ENCODE results near the gene SIAE. TPM values are rescaled to one million over a fixed set of nuclear protein-coding genes. Genes with fewer than 3 reads are reported as not detected.

Gene SIAE, protein sequence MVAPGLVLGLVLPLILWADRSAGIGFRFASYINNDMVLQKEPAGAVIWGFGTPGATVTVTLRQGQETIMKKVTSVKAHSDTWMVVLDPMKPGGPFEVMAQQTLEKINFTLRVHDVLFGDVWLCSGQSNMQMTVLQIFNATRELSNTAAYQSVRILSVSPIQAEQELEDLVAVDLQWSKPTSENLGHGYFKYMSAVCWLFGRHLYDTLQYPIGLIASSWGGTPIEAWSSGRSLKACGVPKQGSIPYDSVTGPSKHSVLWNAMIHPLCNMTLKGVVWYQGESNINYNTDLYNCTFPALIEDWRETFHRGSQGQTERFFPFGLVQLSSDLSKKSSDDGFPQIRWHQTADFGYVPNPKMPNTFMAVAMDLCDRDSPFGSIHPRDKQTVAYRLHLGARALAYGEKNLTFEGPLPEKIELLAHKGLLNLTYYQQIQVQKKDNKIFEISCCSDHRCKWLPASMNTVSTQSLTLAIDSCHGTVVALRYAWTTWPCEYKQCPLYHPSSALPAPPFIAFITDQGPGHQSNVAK
- total RNA-seq, result 8.8 to 10.7 TPM (median 8.8 TPM) in 3 replicates

DNA sequence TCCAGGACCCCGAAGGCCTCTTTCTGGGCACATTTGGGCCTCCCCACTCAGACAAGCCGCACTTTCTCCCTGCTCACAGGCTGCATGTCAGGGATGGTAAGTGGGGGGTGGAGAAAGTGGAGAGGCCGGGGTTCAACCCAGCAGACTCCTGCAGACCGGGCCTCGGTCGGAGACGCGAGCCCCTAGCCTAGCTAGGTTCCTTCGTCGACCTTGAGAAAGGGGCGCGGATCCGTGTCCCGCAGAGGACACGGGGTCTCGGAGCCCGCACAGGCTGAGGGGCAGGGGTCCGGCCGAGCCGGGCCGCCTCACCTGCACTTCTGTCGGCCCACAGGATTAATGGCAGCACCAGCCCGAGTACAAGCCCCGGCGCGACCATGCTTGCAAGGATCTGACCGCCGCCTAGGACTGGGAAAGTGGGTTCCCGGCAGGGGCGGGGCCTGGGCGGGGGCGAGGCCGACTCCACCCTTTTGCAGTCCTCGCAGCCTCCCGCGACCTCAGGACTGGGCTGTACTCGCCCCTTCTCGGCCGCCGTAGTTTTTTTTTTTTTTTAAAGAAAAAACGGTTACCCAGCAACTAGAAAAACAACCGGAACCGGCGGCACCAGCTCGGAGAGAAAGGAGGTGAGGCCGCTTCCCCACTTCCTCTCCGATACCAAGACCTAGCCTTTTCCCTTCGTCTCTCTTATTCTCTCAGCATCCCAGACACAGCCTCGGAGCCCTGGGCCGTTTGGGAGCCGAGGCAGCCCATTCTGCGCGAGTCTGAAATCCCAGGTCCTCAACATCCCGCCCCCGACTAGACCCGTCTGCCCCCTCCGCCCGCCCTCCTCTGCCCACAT, at the start of gene SIAE, which contains the start of gene SPA17:
Gene SIAE, minus strand, starts transcription at position 407 of the 835 bp plus-strand sequence. Its CDS starts 31 bp downstream, at position 376.
Gene SPA17, plus strand, starts transcription at position 572 of the 835 bp plus-strand sequence. CDS start 1,361 bp downstream, outside the sequence.
- H3K27me3 Mint-ChIP-seq (ENCODE audit: low read depth), result peaks cover 7% of the 10 kb centered on the region
- peaks cover 14% of the 10 kb centered on the region for H3K4me1 Mint-ChIP-seq
- no peaks in the 10 kb centered on the region for H3K9me3 Mint-ChIP-seq
- TF ChIP-seq, protein P1, sequence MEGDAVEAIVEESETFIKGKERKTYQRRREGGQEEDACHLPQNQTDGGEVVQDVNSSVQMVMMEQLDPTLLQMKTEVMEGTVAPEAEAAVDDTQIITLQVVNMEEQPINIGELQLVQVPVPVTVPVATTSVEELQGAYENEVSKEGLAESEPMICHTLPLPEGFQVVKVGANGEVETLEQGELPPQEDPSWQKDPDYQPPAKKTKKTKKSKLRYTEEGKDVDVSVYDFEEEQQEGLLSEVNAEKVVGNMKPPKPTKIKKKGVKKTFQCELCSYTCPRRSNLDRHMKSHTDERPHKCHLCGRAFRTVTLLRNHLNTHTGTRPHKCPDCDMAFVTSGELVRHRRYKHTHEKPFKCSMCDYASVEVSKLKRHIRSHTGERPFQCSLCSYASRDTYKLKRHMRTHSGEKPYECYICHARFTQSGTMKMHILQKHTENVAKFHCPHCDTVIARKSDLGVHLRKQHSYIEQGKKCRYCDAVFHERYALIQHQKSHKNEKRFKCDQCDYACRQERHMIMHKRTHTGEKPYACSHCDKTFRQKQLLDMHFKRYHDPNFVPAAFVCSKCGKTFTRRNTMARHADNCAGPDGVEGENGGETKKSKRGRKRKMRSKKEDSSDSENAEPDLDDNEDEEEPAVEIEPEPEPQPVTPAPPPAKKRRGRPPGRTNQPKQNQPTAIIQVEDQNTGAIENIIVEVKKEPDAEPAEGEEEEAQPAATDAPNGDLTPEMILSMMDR (IDR thresholded peaks at IDR 0.05; ENCODE audit: unreplicated experiment), result no peak
- H3K27ac Mint-ChIP-seq, result peak within 1 kb of the TSS; percentile 95
- no peaks in the 10 kb centered on the region for H3K36me3 Mint-ChIP-seq
- DNase-seq (ENCODE audit: low spot score in 2 of 2, unreplicated experiment in 2 of 2), result peak; percentile 80 to 88
- peak within 1 kb of the TSS; percentile 84 for H3K4me3 Mint-ChIP-seq

DNA sequence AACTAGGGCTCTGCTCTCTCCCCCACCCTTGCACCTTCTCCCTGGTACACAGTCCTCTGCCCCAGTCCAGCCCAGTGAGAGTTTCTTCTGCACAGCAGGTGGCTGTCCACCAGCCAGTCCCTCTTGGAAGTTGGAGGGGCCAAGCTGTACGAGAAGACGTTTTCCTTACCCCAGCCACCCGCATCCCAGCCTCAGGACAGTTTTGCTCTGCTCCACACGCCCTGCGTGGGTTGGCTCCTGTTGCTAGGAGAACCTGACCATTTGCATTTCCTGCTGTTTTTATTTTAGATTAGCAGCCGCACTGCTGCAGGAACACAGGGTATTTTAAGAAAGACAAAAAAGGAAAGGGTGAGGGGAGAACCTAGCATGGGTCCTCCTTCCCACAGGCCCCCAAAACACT, 48.6 kb upstream of the SIAE start:
- no peak overlapping the region for H3K27ac Mint-ChIP-seq
- TF ChIP-seq, protein P1 (IDR thresholded peaks at IDR 0.05; ENCODE audit: unreplicated experiment), result no peak
- no peak overlapping the region for H3K4me3 Mint-ChIP-seq
- DNase-seq (ENCODE audit: low spot score in 2 of 2, unreplicated experiment in 2 of 2), result no peak
- no peaks in the 10 kb centered on the region for H3K36me3 Mint-ChIP-seq
- H3K4me1 Mint-ChIP-seq, result peaks cover 36% of the 10 kb centered on the region
- H3K27me3 Mint-ChIP-seq (ENCODE audit: low read depth), result peaks cover 92% of the 10 kb centered on the region
- no peaks in the 10 kb centered on the region for H3K9me3 Mint-ChIP-seq

DNA sequence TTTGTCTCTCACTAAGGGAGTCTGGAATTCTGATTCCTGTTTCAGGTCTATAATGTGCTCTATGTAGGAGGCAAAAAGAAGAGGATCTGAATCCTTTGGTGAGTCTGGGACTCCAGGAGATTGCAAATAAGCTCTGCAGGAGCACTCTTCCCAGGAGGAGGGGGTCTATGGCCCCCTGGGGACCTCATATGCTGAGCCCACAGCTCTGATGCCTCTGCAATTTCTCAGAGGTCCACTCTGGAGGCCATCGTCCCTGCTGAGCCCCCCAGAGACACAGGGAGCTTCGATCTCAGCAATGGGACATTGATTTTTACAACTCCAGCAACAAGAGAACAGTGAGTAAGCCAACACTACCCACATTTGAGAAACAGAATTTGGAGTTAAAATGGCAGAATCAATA, 46.0 kb upstream of the SIAE start:
- H3K4me1 Mint-ChIP-seq, result peaks cover 21% of the 10 kb centered on the region

DNA sequence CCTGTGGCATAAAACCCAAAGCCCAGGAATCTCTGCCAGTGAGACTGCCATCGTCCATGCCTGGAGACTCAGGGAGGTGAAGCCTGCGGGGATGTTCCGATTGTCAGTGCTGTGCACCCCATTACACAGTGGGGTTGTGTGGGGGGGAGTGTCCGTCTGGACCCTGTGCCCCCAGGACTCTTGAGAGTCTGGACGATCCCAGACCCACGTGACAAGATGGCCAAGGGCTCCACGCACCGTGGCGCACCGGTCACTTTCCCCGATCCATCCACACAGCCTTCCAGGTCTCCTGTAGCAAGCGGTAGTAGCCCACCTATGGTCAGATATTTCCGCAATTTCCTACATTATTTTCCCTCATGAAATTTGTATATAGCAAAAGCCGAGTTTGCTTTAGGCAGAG, 45.3 kb upstream of the SIAE start:
- no peak for DNase-seq (ENCODE audit: low spot score in 2 of 2, unreplicated experiment in 2 of 2)
- Mint-ChIP-seq H3K36me3 (no peaks in the 10 kb centered on the region), H3K27me3 (ENCODE audit: low read depth) (peaks cover 96% of the 10 kb centered on the region), H3K4me3 (peak overlapping the region; percentile 72), H3K27ac (no peak overlapping the region), H3K4me1 (peaks cover 20% of the 10 kb centered on the region), H3K9me3 (no peaks in the 10 kb centered on the region)
- TF ChIP-seq, protein P1 (IDR thresholded peaks at IDR 0.05; ENCODE audit: unreplicated experiment), result no peak

More for the DNA sequence above, 46.0 kb upstream of the SIAE start:
- Mint-ChIP-seq H3K4me3 (no peak overlapping the region), H3K27ac (no peak overlapping the region), H3K9me3 (no peaks in the 10 kb centered on the region), H3K36me3 (no peaks in the 10 kb centered on the region), H3K27me3 (ENCODE audit: low read depth) (peaks cover 96% of the 10 kb centered on the region)
- no peak for DNase-seq (ENCODE audit: low spot score in 2 of 2, unreplicated experiment in 2 of 2)
- TF ChIP-seq, protein P1 (IDR thresholded peaks at IDR 0.05; ENCODE audit: unreplicated experiment), result no peak

DNA sequence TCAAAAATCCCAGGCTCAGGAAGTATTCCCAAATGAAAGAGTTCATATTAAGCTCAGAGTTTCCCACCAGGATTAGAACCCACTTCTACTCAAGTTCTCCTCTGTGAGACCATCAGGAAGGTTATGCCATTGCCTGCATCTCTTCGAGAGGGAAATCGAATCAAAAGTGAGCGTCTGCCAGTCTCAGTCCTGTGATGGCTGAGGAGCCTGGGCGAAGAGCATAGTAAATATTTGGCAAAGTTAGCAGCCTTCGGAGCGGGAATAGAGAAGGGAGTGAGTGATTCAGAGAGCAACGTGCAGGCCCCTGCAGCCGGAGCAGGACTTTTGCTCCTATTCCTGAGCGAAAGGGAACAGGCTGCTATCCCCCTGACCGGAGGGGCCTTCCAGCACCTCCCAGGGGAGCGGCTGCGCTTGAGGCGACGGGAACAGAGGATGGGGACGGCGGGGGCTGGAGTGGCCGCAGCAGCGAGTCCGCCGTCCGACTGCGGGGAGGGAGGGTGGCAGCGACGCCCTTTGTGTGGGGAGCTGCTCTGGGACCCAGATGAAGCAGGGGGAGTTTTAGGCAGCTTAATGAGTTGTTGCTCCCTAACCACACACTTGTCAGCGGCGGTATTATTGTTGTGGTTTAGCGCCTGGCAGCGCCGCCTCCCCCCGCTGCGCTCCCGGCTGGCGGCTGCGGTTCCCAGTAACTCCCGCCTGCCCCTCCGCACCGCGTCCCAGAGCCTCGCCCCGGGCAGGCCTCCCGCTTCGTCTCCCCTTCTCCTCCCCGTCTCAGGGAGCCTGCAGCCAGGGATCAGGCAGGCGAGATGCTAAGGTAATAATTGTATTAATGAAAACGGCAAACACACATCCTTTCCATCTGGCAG, 44.5 kb upstream of the SIAE start:
- DNase-seq (ENCODE audit: low spot score in 2 of 2, unreplicated experiment in 2 of 2), result peak in 1 of 2 experiments; percentile 43
- H3K4me1 Mint-ChIP-seq, result peaks cover 20% of the 10 kb centered on the region
- TF ChIP-seq, protein P1 (IDR thresholded peaks at IDR 0.05; ENCODE audit: unreplicated experiment), result no peak
- H3K4me3 Mint-ChIP-seq, result peak overlapping the region; percentile 72
- H3K9me3 Mint-ChIP-seq, result no peaks in the 10 kb centered on the region
- no peak overlapping the region for H3K27ac Mint-ChIP-seq
- peaks cover 94% of the 10 kb centered on the region for H3K27me3 Mint-ChIP-seq (ENCODE audit: low read depth)
- H3K36me3 Mint-ChIP-seq, result no peaks in the 10 kb centered on the region

Measured in mesothelial cell of epicardium (in vitro differentiated cells).